GM19463 (cell line): ENCODE measurements around the gene IQGAP2.

ENCODE experiments used
- ATAC-seq: cut with Tn5 transposase; IDR thresholded peaks from one replicate; pipeline ENCODE4 v1.9.1; 2021; ENCODE audit warnings: mild to moderate bottlenecking, moderate library complexity; ENCODE audit not compliant: unreplicated experiment

Gene IQGAP2

GRCh38 chr5:76638479-76638878 lies 235.4 kb downstream of the IQGAP2 start:
- ATAC-seq = no peak

- ATAC-seq = no peak
Measured at GRCh38 chr5:76641514-76642120, 238.5 kb downstream of the IQGAP2 start.

GRCh38 chr5:76642390-76643040 lies 239.4 kb downstream of the IQGAP2 start:
- ATAC-seq = no peak

- ATAC-seq = no peak
Measured at GRCh38 chr5:76643371-76643770, 240.3 kb downstream of the IQGAP2 start.

- ATAC-seq = no peak
Measured at GRCh38 chr5:76649140-76649539, 246.1 kb downstream of the IQGAP2 start.

GRCh38 chr5:76652809-76653414 lies 249.8 kb downstream of the IQGAP2 start:
- no peak for ATAC-seq

- ATAC-seq = no peak
Measured at GRCh38 chr5:76657091-76657490, 254.0 kb downstream of the IQGAP2 start.

GRCh38 chr5:76657683-76658311 lies 254.7 kb downstream of the IQGAP2 start:
- no peak for ATAC-seq

- no peak for ATAC-seq
Measured at GRCh38 chr5:76660360-76660759, 257.3 kb downstream of the IQGAP2 start.

GRCh38 chr5:76662521-76662920 lies 259.4 kb downstream of the IQGAP2 start:
- no peak for ATAC-seq

- no peak for ATAC-seq
Measured at GRCh38 chr5:76663573-76663972, 260.5 kb downstream of the IQGAP2 start.

- peak; percentile 76 for ATAC-seq
Measured at GRCh38 chr5:76664079-76664478, 261.0 kb downstream of the IQGAP2 start.

- ATAC-seq = no peak
Measured at GRCh38 chr5:76667495-76667894, 264.4 kb downstream of the IQGAP2 start.

- ATAC-seq = no peak
Measured at GRCh38 chr5:76669245-76669644, 266.2 kb downstream of the IQGAP2 start.

- no peak for ATAC-seq
Measured at GRCh38 chr5:76670508-76670907, 267.4 kb downstream of the IQGAP2 start.

GRCh38 chr5:76672242-76672641 lies 269.2 kb downstream of the IQGAP2 start:
- ATAC-seq = no peak

GRCh38 chr5:76673125-76673524 lies 270.0 kb downstream of the IQGAP2 start:
- ATAC-seq = no peak

- ATAC-seq = no peak
Measured at GRCh38 chr5:76674330-76675066, 271.4 kb downstream of the IQGAP2 start.

GRCh38 chr5:76675364-76675763 lies 272.3 kb downstream of the IQGAP2 start:
- ATAC-seq = no peak

GRCh38 chr5:76677849-76678472 lies 274.9 kb downstream of the IQGAP2 start:
- ATAC-seq = no peak

GRCh38 chr5:76679231-76679630 lies 276.1 kb downstream of the IQGAP2 start:
- no peak for ATAC-seq
